CD8-positive, alpha-beta memory T cell (primary cell): ENCODE measurements around the gene TM4SF18. TPM values are rescaled to one million over a fixed set of nuclear protein-coding genes. Genes with fewer than 3 reads are reported as not detected.

Source experiments
- CTCF ChIA-PET: fragments of 350-600 bp; sonication (Branson Sonifier 250); formaldehyde crosslinking; loops from one replicate; lab custom pipeline; 2021; ENCODE audit warnings: antibody characterized with exemption; lab: Charles Lee
- POLR2A ChIA-PET: fragments of 350-600 bp; sonication (Branson Sonifier 250); formaldehyde crosslinking; loops from one replicate; lab custom pipeline; 2021; ENCODE audit warnings: antibody characterized with exemption; lab: Charles Lee
- DNase-seq, 5 donors: peaks; one replicate each; pipeline versions ENCODE4 v3.0.0 to v3.0.0-alpha.2; 2020 to 2022; ENCODE audit warnings: mixed read lengths in 1 of 5
- H3K27ac ChIP-seq: one replicate; pipeline ENCODE4 v1.7.0; 2013; ENCODE audit warnings: low read depth, mild to moderate bottlenecking, low read length, moderate library complexity
- H3K27me3 ChIP-seq: 2 replicates; pipeline ENCODE4 v1.7.0; 2013; ENCODE audit warnings: low read length, mild to moderate bottlenecking; ENCODE audit not compliant: insufficient read depth, poor library complexity, severe bottlenecking
- H3K36me3 ChIP-seq: 2 replicates; pipeline ENCODE4 v1.7.0; 2013; ENCODE audit warnings: mild to moderate bottlenecking, low read length, moderate library complexity; ENCODE audit not compliant: insufficient read depth
- H3K4me1 ChIP-seq: 2 replicates; pipeline ENCODE4 v1.7.0; 2013; ENCODE audit warnings: mild to moderate bottlenecking, low read length, moderate library complexity; ENCODE audit not compliant: insufficient read depth
- H3K4me3 ChIP-seq: 2 replicates; pipeline ENCODE4 v1.7.0; 2013; ENCODE audit warnings: mild to moderate bottlenecking, low read length
- H3K9me3 ChIP-seq: 2 replicates; pipeline ENCODE4 v1.7.0; 2013; ENCODE audit warnings: mild to moderate bottlenecking, low read length
- H3K27ac Mint-ChIP-seq, 8 donors: one replicate each; pipeline ENCODE4 v1.8.0; 2020 to 2021; ENCODE audit warnings: mixed read lengths in 8 of 8, mild to moderate bottlenecking in 6 of 8, inconsistent platforms in 3 of 8, moderate library complexity in 3 of 8
- H3K27me3 Mint-ChIP-seq, 2 donors: one replicate each; pipeline ENCODE4 v1.8.0; 2020 to 2021; ENCODE audit warnings: mixed read lengths in 2 of 2, mild to moderate bottlenecking in 1 of 2, moderate library complexity in 1 of 2
- H3K36me3 Mint-ChIP-seq, 3 donors: one replicate each; pipeline ENCODE4 v1.8.0; 2020 to 2021; ENCODE audit warnings: mixed read lengths in 3 of 3, inconsistent platforms in 1 of 3, mild to moderate bottlenecking in 1 of 3
- H3K4me1 Mint-ChIP-seq, 3 donors: one replicate each; pipeline ENCODE4 v1.8.0; 2020 to 2021; ENCODE audit warnings: mixed read lengths in 3 of 3, inconsistent platforms in 1 of 3, mild to moderate bottlenecking in 1 of 3
- H3K4me3 Mint-ChIP-seq, 7 donors: one replicate each; pipeline ENCODE4 v1.8.0; 2020 to 2021; ENCODE audit warnings: mixed read lengths in 7 of 7, mild to moderate bottlenecking in 6 of 7, moderate library complexity in 4 of 7, inconsistent platforms in 2 of 7
- H3K9me3 Mint-ChIP-seq, 5 donors: one replicate each; pipeline ENCODE4 v1.8.0; 2020 to 2022; ENCODE audit warnings: mixed read lengths in 5 of 5, mild to moderate bottlenecking in 3 of 5, moderate library complexity in 2 of 5, inconsistent platforms in 1 of 5
- polyA plus RNA-seq: library from polyadenylated mRNA; unstranded; fragments of 300-500 nt; fragmentation: Illumina TruSeq; gene quantifications from one replicate; pipeline ENCODE4 v1.2.3, GENCODE V29; 2021
- total RNA-seq, 2 experiments: library from RNA; stranded (reverse); gene quantifications; one replicate each; pipeline ENCODE4 v1.2.3, GENCODE V29; 2021

TM4SF18 gene
- total and polyA plus RNA-seq, 3 experiments from 2014 or later, result not detected

GRCh38 chr3:149282322-149282721, 51.1 kb downstream of the TM4SF18 start:
- Histone ChIP-seq H3K27ac (no peak overlapping the region), H3K27me3 (no peaks in the 10 kb centered on the region), H3K36me3 (no peaks in the 10 kb centered on the region), H3K4me1 (peaks cover 6% of the 10 kb centered on the region), H3K4me3 (no peak overlapping the region), H3K9me3 (no peaks in the 10 kb centered on the region)
- Mint-ChIP-seq H3K4me1 (peaks cover 6 to 7% (median 6%) of the 10 kb centered on the region in 3 donors), H3K27ac (peak overlapping the region in 2 of 8 donors; percentile 4), H3K36me3 (no peaks in the 10 kb centered on the region), H3K4me3 (no peak overlapping the region), H3K9me3 (no peaks in the 10 kb centered on the region), H3K27me3 (peaks cover 0 to 2% of the 10 kb centered on the region in 2 donors)
- DNase-seq, result no peak
- POLR2A ChIA-PET, result no interaction called here
- CTCF ChIA-PET, result no interaction called here

- DNase-seq, result no peak
- Histone ChIP-seq H3K4me3 (no peak overlapping the region), H3K9me3 (no peaks in the 10 kb centered on the region), H3K27me3 (no peaks in the 10 kb centered on the region), H3K36me3 (no peaks in the 10 kb centered on the region), H3K27ac (no peak overlapping the region), H3K4me1 (peaks cover 15% of the 10 kb centered on the region)
- H3K9me3 Mint-ChIP-seq, result no peaks in the 10 kb centered on the region
- peaks cover 14 to 20% (median 15%) of the 10 kb centered on the region in 3 donors for H3K4me1 Mint-ChIP-seq
- H3K36me3 Mint-ChIP-seq, result no peaks in the 10 kb centered on the region
- H3K4me3 Mint-ChIP-seq, result no peak overlapping the region
- H3K27ac Mint-ChIP-seq, result peak overlapping the region in 2 of 8 donors; percentile 20 to 79
- ChIA-PET POLR2A (interaction anchor here (0.6 kb wide), 1 partner anchor 325 kb away, joined by 3 read pairs; no protein-coding TSS in a partner anchor), CTCF (interaction anchor here (1.0 to 5.0 kb wide), 4 partner anchors 138 to 326 kb away, joined by 3 to 32 read pairs (median 4); no protein-coding TSS in a partner anchor)
- no peaks in the 10 kb centered on the region for H3K27me3 Mint-ChIP-seq
Observed at GRCh38 chr3:149280671-149281349, 52.6 kb downstream of the TM4SF18 start.

- H3K4me1 ChIP-seq, result peaks cover 15% of the 10 kb centered on the region
- peak overlapping the region in 2 of 8 donors; percentile 5 to 56 for H3K27ac Mint-ChIP-seq
- peaks cover 14 to 23% (median 15%) of the 10 kb centered on the region in 3 donors for H3K4me1 Mint-ChIP-seq
- DNase-seq, result no peak
- no peak overlapping the region for H3K4me3 ChIP-seq
- H3K36me3 Mint-ChIP-seq, result peaks cover 0 to 4% (median 2%) of the 10 kb centered on the region in 3 donors
- H3K9me3 Mint-ChIP-seq, result no peaks in the 10 kb centered on the region
- H3K9me3 ChIP-seq, result no peaks in the 10 kb centered on the region
- H3K27me3 ChIP-seq, result no peaks in the 10 kb centered on the region
- H3K27ac ChIP-seq, result no peak overlapping the region
- no peaks in the 10 kb centered on the region for H3K36me3 ChIP-seq
- ChIA-PET CTCF (interaction anchor here (1.4 to 5.0 kb wide), 2 partner anchors 150 to 158 kb away, joined by 3 to 32 read pairs; no protein-coding TSS in a partner anchor), POLR2A (no interaction called here)
- no peak overlapping the region for H3K4me3 Mint-ChIP-seq
- no peaks in the 10 kb centered on the region for H3K27me3 Mint-ChIP-seq
Observed at GRCh38 chr3:149278911-149279310, 54.5 kb downstream of the TM4SF18 start.

- peak overlapping the region; percentile 78 to 89 (median 83) for H3K4me3 Mint-ChIP-seq
- peak in 2 of 5 donors; percentile 17 to 35 for DNase-seq
- H3K27me3 ChIP-seq, result no peaks in the 10 kb centered on the region
- peaks cover 0 to 4% (median 2%) of the 10 kb centered on the region in 3 donors for H3K36me3 Mint-ChIP-seq
- H3K27ac ChIP-seq, result peak overlapping the region; percentile 40
- POLR2A ChIA-PET, result interaction anchor here (0.6 to 1.2 kb wide), 4 partner anchors 88 to 287 kb away, joined by 3 to 5 read pairs (median 3); partner anchors contain the start of genes GYG1 and HPS3
- no peak overlapping the region for H3K4me3 ChIP-seq
- H3K4me1 Mint-ChIP-seq, result peaks cover 15 to 23% (median 16%) of the 10 kb centered on the region in 3 donors
- H3K27ac Mint-ChIP-seq, result peak overlapping the region; percentile 34 to 99 (median 93)
- no peaks in the 10 kb centered on the region for H3K36me3 ChIP-seq
- H3K27me3 Mint-ChIP-seq, result no peaks in the 10 kb centered on the region
- no peaks in the 10 kb centered on the region for H3K9me3 Mint-ChIP-seq
- no peaks in the 10 kb centered on the region for H3K9me3 ChIP-seq
- peaks cover 15% of the 10 kb centered on the region for H3K4me1 ChIP-seq
- CTCF ChIA-PET, result interaction anchor here (0.9 to 5.0 kb wide), 3 partner anchors 157 to 322 kb away, joined by 3 to 32 read pairs (median 4); no protein-coding TSS in a partner anchor
Observed at GRCh38 chr3:149277331-149277813, 56.1 kb downstream of the TM4SF18 start.

GRCh38 chr3:149276619-149277018, 56.8 kb downstream of the TM4SF18 start:
- H3K27ac Mint-ChIP-seq, result peak overlapping the region in 7 of 8 donors; percentile 43 to 99 (median 94)
- no peaks in the 10 kb centered on the region for H3K9me3 Mint-ChIP-seq
- H3K4me1 Mint-ChIP-seq, result peaks cover 15 to 23% (median 16%) of the 10 kb centered on the region in 3 donors

GRCh38 chr3:149274220-149274619, 59.2 kb downstream of the TM4SF18 start:
- DNase-seq, result no peak
- Histone ChIP-seq H3K27ac (no peak overlapping the region), H3K36me3 (no peaks in the 10 kb centered on the region), H3K27me3 (no peaks in the 10 kb centered on the region), H3K4me1 (peaks cover 15% of the 10 kb centered on the region), H3K4me3 (no peak overlapping the region), H3K9me3 (no peaks in the 10 kb centered on the region)
- Mint-ChIP-seq H3K9me3 (no peaks in the 10 kb centered on the region), H3K27ac (no peak overlapping the region), H3K36me3 (peaks cover 0 to 4% (median 2%) of the 10 kb centered on the region in 3 donors), H3K4me3 (no peak overlapping the region), H3K27me3 (no peaks in the 10 kb centered on the region), H3K4me1 (peaks cover 15 to 23% (median 16%) of the 10 kb centered on the region in 3 donors)
- ChIA-PET CTCF (interaction anchor here (0.9 to 3.0 kb wide), 9 partner anchors 145 to 413 kb away, joined by 3 to 22 read pairs (median 5); partner anchors contain the start of gene HPS3), POLR2A (interaction anchor here (1.3 kb wide), 1 partner anchor 145 kb away, joined by 3 read pairs; the partner anchor contains the start of gene HPS3)

More at GRCh38 chr3:149276619-149277018, 56.8 kb downstream of the TM4SF18 start:
- Histone ChIP-seq H3K27ac (no peak overlapping the region), H3K27me3 (no peaks in the 10 kb centered on the region), H3K36me3 (no peaks in the 10 kb centered on the region), H3K9me3 (no peaks in the 10 kb centered on the region), H3K4me3 (no peak overlapping the region), H3K4me1 (peaks cover 15% of the 10 kb centered on the region)
- no peak for DNase-seq
- Mint-ChIP-seq H3K36me3 (peaks cover 0 to 4% (median 2%) of the 10 kb centered on the region in 3 donors), H3K27me3 (no peaks in the 10 kb centered on the region), H3K4me3 (peak overlapping the region in 1 of 7 donors; percentile 83)
- ChIA-PET POLR2A (interaction anchor here (0.6 to 1.2 kb wide), 2 partner anchors 145 to 147 kb away, joined by 3 to 5 read pairs; partner anchors contain the start of gene HPS3), CTCF (interaction anchor here (2.3 to 5.0 kb wide), 2 partner anchors 156 to 157 kb away, joined by 22 to 32 read pairs; no protein-coding TSS in a partner anchor)

GRCh38 chr3:149273096-149273751, 60.2 kb downstream of the TM4SF18 start:
- Histone ChIP-seq H3K36me3 (no peaks in the 10 kb centered on the region), H3K9me3 (no peaks in the 10 kb centered on the region), H3K4me1 (peaks cover 15% of the 10 kb centered on the region), H3K27ac (no peak overlapping the region), H3K4me3 (no peak overlapping the region), H3K27me3 (no peaks in the 10 kb centered on the region)
- peak in 3 of 5 donors; percentile 13 to 60 (median 53) for DNase-seq
- POLR2A ChIA-PET, result interaction anchor here (1.3 kb wide), 1 partner anchor 144 kb away, joined by 3 read pairs; the partner anchor contains the start of gene HPS3
- Mint-ChIP-seq H3K9me3 (no peaks in the 10 kb centered on the region), H3K27me3 (no peaks in the 10 kb centered on the region), H3K4me1 (peaks cover 15 to 23% (median 16%) of the 10 kb centered on the region in 3 donors), H3K36me3 (peaks cover 0 to 4% (median 2%) of the 10 kb centered on the region in 3 donors), H3K4me3 (no peak overlapping the region), H3K27ac (peak overlapping the region in 1 of 8 donors; percentile 86)
- CTCF ChIA-PET, result interaction anchor here (0.7 to 3.0 kb wide), 11 partner anchors 10 to 412 kb away, joined by 3 to 10 read pairs (median 4); partner anchors contain the start of gene HPS3
